Measurements from ENCODE around the gene TMEM263.

The TMEM263 gene

DNA sequence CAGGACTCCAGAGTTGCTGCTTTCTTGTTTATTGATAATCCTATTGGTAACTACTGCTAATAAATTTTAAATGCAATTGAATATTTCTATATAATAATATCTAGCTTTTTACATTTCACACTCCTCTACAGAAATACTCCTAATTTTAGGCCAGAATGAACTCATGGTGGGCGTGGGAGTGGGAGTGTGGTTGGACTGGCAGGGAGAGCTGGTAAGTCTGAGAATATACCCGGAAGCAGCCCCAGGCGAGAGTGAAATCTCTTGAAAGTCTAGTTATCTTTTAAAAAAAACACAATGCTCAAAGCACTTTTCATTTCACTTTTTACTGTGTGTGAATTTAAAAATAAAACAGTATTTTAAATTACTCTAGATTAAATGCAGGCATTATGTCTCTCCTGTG, 4.7 kb downstream of the TMEM263 start:
- H3K4me3 ChIP-seq (replicated peaks in 1 of 2; ENCODE audit: low read depth in 2 of 2, low read length in 2 of 2), result no peak overlapping the region
- no peak for TF ChIP-seq CTCF (IDR thresholded peaks at IDR 0.05; ENCODE audit: low read depth, low read length)
- DNase-seq (ENCODE audit: low read depth in 2 of 2), result no peak

GRCh38 chr12:106962286-106962685, 6.6 kb downstream of the TMEM263 start:
- no peak overlapping the region for H3K4me3 ChIP-seq (replicated peaks in 1 of 2; ENCODE audit: low read depth in 2 of 2, low read length in 2 of 2)
- no peak for TF ChIP-seq CTCF (IDR thresholded peaks at IDR 0.05; ENCODE audit: low read depth, low read length)
- DNase-seq (ENCODE audit: low read depth in 2 of 2), result no peak

DNA sequence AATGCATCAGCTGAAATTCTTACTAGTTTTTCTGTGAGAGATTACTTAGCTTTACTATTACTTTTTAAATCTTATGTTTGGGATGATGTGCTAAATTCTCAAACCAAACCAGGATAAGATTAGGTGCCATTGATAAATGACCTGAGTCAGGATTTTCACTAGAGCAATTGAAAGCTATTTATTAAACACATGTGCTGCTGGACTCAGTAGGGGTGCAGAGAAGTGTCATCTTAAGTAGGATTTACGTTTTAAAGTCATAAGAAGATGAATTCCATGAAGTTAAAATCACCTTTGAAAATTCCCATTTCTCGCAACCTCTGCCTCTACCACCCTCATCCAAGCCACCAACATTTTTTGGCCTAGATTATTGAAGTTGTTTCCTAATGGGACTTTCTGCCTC, 8.8 kb downstream of the TMEM263 start:
- DNase-seq (ENCODE audit: low read depth in 2 of 2), result no peak
- H3K4me3 ChIP-seq (replicated peaks in 1 of 2; ENCODE audit: low read depth in 2 of 2, low read length in 2 of 2), result no peak overlapping the region
- no peak for TF ChIP-seq CTCF (IDR thresholded peaks at IDR 0.05; ENCODE audit: low read depth, low read length)

DNA sequence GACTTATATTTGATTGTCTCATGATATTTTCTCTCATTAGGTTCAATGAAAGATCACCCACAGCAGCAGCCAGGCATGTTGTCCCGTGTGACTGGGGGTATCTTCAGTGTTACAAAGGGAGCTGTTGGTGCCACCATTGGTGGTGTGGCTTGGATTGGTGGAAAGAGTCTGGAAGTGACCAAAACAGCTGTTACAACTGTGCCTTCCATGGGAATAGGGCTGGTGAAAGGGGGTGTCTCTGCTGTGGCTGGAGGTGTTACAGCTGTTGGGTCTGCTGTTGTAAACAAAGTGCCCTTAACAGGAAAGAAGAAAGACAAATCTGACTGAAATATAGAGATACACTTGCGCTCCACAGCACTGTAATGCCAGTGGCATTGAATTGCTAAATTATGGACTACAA, 15.4 kb downstream of the TMEM263 start:
- TF ChIP-seq CTCF (IDR thresholded peaks at IDR 0.05; ENCODE audit: low read depth, low read length), result no peak
- no peak for DNase-seq (ENCODE audit: low read depth in 2 of 2)
- H3K4me3 ChIP-seq (replicated peaks in 1 of 2; ENCODE audit: low read depth in 2 of 2, low read length in 2 of 2), result no peak overlapping the region

- no peak overlapping the region for H3K4me3 ChIP-seq (replicated peaks in 1 of 2; ENCODE audit: low read depth in 2 of 2, low read length in 2 of 2)
- DNase-seq (ENCODE audit: low read depth in 2 of 2), result no peak
- no peak for TF ChIP-seq CTCF (IDR thresholded peaks at IDR 0.05; ENCODE audit: low read depth, low read length)
Measured at GRCh38 chr12:106973545-106973944, 17.8 kb downstream of the TMEM263 start.

- TF ChIP-seq CTCF (IDR thresholded peaks at IDR 0.05; ENCODE audit: low read depth, low read length), result no peak
Measured at GRCh38 chr12:106974511-106974910, 18.8 kb downstream of the TMEM263 start.

DNA sequence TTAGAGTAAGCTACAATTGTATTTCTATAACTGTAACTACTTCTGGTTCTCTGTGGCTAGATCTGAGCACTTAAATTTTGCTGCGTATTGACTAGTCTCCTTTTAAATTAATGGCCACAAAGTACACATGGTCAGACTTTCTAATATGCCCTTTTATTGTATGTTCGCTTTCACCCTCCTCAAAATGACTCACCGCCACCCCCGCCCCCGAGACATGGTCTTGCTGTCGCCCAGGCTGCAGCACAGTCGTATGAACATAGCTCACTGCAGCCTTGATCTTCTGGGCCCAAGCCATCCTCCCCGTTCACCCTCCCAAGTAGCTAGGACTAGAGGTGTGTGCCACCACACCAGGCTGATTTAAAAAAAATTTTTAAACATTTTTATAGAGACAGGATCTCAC, 19.4 kb downstream of the TMEM263 start:
- TF ChIP-seq CTCF (IDR thresholded peaks at IDR 0.05; ENCODE audit: low read depth, low read length), result no peak
- DNase-seq (ENCODE audit: low read depth in 2 of 2), result no peak
- no peak overlapping the region for H3K4me3 ChIP-seq (replicated peaks in 1 of 2; ENCODE audit: low read depth in 2 of 2, low read length in 2 of 2)

More at GRCh38 chr12:106974511-106974910, 18.8 kb downstream of the TMEM263 start:
- no peak for DNase-seq (ENCODE audit: low read depth in 2 of 2)
- no peak overlapping the region for H3K4me3 ChIP-seq (replicated peaks in 1 of 2; ENCODE audit: low read depth in 2 of 2, low read length in 2 of 2)

Measured in cardiac fibroblast (primary cell).